HG03097 (cell line): ENCODE data around the gene FAM120AOS.

Source experiments
- ATAC-seq: cut with Tn5 transposase; IDR thresholded peaks from one replicate; pipeline ENCODE4 v1.9.1; 2021; ENCODE audit not compliant: unreplicated experiment, low FRiP score

FAM120AOS gene

GRCh38 chr9:93468763-93469456 is 15.5 kb upstream of the FAM120AOS start:
- no peak for ATAC-seq

GRCh38 chr9:93467462-93467861 is 14.1 kb upstream of the FAM120AOS start:
- no peak for ATAC-seq

DNA sequence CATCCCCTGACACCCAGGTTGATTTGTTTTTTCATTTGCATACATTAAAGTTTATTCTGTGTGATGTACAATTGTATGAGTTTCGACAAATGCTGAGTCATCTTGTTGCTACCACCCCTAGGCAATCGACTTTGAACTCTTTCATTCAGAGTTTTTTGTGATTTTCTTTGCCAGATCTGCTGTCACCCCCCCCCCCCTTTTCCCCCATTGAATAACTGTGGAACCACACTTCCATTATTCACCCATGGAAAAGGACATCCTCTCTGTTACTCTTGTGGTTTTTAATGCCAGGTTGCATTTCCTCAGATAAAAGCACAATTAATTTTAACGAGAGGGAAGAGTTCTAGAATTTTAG is 13.7 kb upstream of the FAM120AOS start:
- ATAC-seq = no peak

DNA sequence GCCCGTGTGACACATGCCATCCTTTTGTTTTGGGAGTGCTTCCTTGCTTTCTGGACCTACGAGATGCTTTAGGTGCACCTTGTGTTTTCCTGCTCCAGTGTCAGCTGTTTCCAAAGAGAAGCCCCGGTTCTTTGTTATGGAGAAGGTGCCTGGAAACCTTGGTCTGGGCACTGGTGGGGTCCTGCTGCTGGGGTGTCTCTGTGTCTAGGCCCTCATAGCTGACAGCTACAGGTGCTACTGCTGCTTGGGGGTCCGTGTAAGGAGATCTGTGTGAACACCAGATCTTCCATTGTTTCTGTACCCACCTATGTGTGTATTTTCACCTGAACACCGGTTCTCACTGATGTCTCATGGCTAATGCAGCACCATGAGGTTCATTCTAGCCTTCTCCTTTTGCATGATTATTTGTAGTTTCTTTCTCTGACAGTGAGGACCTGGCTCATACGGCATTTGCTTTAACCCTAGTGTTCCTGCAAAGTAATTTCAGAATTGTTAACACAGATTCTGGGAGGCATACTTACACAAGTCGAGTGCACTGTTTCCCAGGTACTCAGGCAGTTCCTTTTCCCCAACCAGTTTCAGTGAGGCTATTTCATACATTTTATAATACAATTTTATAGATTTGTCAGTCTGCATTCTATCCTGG is 13.2 kb upstream of the FAM120AOS start:
- no peak for ATAC-seq

GRCh38 chr9:93465855-93466254 is 12.5 kb upstream of the FAM120AOS start:
- no peak for ATAC-seq

GRCh38 chr9:93464876-93465275 is 11.5 kb upstream of the FAM120AOS start:
- ATAC-seq = no peak

DNA sequence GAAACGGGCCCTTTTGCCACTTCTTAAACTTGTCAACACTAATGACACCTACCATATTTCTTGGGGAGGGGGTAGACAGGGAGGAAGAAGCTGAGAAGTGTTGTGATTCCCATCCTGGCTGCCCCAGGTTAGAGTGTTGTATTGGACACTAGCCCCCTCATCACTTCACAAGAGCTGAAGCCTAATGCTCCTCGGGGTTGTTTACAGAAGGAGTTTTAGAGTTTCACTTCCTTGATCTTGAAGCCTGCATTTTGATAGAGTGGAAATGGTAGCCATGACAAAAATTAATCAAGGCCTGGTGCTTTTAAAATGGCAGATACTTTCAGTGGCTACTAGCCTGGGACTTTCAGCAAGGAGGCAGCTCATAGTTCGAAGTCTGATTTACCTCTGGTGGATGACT is 11.0 kb upstream of the FAM120AOS start:
- ATAC-seq = no peak

DNA sequence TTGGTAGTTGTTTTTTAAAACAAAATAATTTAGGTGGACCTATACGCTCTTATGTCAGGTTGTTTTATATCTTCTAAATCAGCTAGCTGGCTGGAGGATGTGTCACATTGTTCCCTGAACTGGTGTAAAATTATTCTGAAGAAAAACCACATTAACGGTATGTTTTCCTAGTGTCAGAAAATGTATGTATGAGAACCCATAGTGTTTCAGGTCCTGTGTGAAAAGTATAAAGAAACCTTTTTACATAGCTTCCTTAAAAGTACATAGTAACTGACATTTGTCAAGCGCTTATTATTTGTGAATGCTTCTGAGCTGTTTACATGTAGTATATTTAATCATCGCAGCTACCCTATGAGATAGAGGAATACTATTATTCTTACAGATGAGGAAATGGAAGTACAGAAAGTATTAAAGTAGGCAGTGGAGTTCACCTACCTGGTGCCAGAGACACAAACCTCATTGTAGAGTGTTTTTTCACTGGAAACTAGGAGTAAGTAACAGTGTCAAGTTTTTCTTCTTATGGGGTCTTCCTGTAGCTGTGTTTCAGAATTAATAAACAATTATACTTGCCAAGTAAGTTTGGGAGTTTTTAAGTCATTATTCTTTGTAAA is 10.4 kb upstream of the FAM120AOS start:
- ATAC-seq = no peak

DNA sequence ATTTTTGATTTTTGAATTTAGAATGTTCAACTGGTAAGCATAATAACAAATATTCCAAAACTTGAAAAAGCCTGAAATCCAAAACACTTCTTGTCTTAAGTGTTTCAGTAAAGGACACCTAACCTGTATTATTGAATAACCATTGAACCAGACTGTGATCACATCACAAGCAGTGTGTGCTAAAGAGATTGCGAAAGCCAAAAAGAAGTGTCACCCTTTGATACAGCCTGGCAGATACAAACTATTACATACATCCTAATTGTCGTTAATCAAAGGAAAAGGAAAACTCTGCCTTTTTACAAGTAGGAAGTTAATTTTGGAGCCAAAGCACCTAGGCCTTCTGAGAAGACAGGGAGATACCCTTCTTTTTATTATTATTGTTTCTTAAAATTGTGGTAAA is 8.4 kb upstream of the FAM120AOS start:
- no peak for ATAC-seq

DNA sequence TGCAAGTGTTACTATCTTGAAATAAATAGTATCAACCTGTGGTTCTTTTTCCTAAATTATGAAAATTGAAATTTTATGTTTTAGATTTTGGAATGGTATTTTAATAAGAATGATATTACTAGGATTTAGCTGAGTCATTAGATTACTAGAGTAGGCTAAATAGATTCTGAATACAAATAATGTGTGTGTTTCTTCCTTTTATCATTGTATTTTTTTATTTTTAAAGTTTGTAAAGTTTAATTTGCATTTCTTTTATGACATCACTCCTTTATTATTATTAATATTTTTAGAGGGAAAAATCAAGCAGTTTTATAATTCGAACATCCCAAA is 8.0 kb upstream of the FAM120AOS start:
- no peak for ATAC-seq

DNA sequence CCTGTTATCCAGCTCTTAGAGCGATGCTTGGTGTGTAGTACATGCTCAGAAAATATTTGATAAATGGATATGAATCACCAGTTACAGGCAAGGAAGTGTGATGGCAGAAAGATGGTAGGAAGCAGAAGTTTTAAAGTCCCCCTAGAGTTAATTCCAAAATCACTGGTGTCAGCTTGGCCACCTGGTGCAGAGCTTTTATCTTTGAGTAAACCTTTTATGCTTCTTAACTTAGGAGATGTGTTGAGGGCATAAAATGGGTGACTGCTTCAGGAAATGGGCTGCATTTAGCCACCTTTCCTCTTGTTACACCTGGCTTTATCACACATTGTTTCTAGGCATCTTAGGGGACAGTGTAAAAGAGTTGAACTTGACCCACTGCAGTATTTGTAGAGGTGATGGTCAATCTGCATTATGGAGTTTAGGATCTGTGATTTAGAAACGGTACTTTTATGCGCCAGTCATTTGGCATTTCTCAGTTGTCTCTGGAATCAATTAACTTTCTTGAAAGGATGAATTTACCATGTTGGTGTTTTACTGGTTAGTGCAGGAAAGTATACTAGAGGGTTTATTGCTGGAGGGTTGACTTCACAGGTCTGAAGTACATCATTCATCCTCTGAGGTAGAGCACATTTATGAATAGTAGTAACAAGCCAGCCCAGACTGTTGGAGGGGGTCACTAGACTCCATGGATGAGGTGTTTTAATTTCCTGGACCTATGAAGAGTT is 7.5 kb upstream of the FAM120AOS start:
- no peak for ATAC-seq

GRCh38 chr9:93459432-93459847 is 6.1 kb upstream of the FAM120AOS start:
- ATAC-seq = no peak

DNA sequence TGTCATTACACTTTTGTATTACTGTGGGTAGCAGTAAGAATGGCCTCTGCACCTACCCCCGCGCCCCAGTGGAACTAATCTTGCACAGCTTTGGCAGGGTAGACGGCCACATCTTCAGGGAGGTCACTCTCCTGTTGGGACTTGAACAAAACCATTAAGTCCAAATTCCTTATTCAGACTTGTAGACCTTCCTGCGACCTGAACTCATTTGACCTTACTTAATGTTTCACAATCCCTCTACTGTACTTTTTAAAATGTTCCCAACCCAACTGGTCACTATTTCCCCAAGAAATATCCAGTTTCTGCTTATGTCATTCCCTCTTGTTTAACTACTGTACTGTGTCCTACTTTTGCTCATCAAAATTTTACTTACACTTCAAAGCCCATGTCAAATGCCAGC is 5.3 kb upstream of the FAM120AOS start:
- ATAC-seq = no peak

DNA sequence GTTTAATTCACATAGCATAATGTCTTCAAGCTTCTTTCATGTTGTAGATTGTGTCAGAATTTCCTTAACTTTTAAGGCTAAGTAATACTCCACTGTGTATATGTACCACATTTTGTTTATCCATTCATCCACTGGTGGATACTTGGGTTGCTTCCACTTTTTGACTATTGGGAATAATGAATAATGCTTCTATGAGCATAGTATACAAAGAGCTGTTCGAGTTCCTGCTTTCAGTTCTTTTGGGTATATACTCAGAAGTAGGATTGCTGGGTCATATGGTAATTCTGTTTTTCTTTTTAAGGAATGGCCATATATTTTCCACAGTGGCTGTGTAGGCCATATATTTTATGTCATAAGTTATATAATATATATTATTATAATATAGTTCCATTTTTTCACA is 3.6 kb upstream of the FAM120AOS start:
- ATAC-seq = no peak

- no peak for ATAC-seq
These were observed 3.1 kb upstream of the FAM120AOS start for GRCh38 chr9:93456504-93456903.

- ATAC-seq = no peak
These were observed 2.6 kb upstream of the FAM120AOS start for GRCh38 chr9:93456022-93456421.

DNA sequence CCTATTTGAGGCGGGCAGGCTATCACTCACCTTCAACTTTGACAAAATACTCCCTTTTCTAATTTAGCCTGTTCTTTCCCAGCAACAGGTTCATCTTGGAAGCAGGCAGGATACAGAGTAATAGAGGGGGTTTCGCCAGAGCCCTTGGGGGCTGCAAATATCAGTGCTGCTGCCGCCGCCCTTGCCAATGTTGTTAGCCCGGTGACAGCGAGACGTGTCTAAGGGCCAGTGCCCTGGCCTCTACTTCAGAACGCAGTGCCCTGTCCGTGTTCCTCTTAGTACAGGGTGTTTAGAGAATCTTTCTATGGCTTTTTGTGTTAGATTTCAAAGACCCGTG is 703 bp downstream of the FAM120AOS start:
- no peak for ATAC-seq

DNA sequence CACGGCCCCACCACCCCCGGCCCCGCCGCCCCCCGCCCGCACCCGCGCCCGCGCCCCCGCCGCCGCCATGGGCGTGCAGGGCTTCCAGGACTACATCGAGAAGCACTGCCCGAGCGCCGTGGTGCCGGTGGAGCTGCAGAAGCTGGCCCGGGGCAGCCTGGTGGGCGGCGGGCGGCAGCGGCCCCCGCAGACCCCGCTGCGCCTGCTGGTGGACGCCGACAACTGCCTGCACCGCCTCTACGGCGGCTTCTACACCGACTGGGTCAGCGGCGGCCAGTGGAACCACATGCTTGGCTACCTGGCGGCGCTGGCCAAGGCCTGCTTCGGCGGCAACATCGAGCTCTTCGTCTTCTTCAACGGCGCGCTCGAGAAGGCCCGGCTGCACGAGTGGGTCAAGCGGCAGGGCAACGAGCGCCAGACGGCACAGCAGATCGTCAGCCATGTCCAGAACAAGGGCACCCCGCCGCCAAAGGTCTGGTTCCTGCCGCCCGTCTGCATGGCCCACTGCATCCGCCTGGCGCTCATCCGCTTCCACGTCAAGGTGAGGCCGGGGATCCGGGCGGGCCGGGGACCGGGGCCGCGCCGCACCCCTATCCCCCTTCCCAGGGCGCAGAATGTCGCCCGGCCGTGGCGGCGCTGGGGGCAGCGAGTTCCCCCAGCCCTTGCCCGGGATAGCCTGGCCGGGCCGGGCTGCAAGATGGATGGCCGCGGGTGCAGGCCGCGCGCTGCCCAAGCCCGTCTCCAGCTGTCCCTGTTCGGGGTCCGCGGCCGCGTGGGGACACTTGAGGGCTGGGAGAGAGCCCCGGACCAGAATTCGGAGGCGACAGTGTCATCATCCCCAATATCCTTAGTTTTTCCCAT is 1.3 kb downstream of the FAM120AOS start:
- ATAC-seq = no peak

DNA sequence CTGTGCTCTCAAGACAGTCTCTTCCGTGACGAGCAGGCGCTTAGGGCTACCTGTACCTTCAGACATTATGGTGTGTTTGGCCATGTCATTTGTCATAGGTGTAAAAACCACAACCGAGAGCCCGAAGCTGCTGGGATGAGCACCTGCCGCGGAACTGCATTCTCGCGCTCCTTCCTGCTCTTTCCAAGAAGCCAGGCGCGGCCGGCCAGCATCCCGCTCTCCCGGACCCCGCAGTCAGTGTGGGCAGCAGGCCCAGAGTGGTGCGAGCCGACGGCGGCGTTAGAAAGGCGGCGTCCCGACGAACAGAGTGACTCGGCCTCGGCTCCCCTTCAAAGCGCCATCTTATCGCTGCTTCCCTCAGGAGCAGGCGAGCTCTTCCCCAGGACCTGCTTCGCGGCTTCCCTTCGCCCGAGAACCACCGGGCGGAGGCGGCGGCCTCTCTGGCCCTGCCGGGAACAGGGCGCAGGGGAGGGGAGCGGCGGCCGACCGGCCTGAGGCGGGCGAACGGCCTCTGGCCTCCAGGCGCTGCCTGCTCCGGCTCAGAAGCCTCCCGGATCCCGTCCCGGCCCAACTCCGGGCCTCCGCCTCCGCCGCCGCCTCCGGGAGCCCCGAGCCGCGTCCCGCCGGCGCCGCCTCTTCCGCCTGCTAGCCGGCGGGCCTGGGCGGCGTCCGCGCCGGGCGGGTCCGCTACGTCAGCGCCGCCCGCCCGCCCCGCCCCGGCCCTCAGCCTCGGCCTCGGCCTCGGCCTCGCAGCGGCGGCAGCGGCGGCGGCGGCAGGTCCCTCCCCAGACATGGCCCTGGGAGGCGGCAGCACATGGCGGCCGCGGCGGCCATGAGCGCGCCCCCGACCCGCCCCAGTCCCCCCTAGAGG is 2.2 kb downstream of the FAM120AOS start, which contains the start of gene FAM120A:
FAM120A (plus strand) TSS at position 741 of the 871 bp plus-strand sequence. CDS start 231 bp downstream, outside the sequence.
- peak; percentile 46 for ATAC-seq

GRCh38 chr9:93447655-93448054 is 5.7 kb downstream of the FAM120AOS start:
- ATAC-seq = no peak
